HepG2 (cell line): Measurements from ENCODE around the gene PSMD5. TPM values are rescaled to one million over a fixed set of nuclear protein-coding genes. Genes with fewer than 3 reads are reported as not detected.

Experiments used
- ATAC-seq: fragments of 200-7000 bp; cut with Tn5 transposase; 3 replicates; pipeline ENCODE4 v1.9.1; 2020; ENCODE audit warnings: mild to moderate bottlenecking, moderate library complexity
- BruUV-seq: library from RNA; stranded (reverse); fragments of 400-500 nt; replicated peaks from 2 replicates; lab custom pipeline; 2021; lab: Mats Ljungman, UMichigan
- CTCF ChIA-PET: fragments of 300-600 bp; formaldehyde crosslinking; extraction: SDS; loops from one replicate; lab custom pipeline; 2021; ENCODE audit warnings: low total read pairs, inconsistent platforms, low intra/inter-chr PET ratio; lab: Yijun Ruan, JAX
- POLR2A ChIA-PET: fragments of 350-600 bp; sonication (Branson Sonifier 250); formaldehyde crosslinking; loops from one replicate; lab custom pipeline; 2020; ENCODE audit warnings: antibody characterized with exemption, inconsistent platforms; lab: Yijun Ruan, JAX
- DNase-seq: peaks from one replicate; pipeline ENCODE4 v3.0.0-alpha.2; 2015; ENCODE audit warnings: low spot score
- FAIRE-seq: peaks from 3 replicates; lab custom pipeline; 2011; peaks lifted over from hg19 to GRCh38; lab: Jason Lieb, UNC
- H2AFZ ChIP-seq: one replicate; pipeline ENCODE4 v1.6.1; 2011; ENCODE audit warnings: low read length, inconsistent platforms
- H3K27ac ChIP-seq: fragments of 300-600 bp; 3 replicates; pipeline ENCODE4 v1.8.0; 2011; ENCODE audit warnings: mixed run types, mild to moderate bottlenecking, mixed read lengths, low read length, inconsistent platforms; ENCODE audit not compliant: insufficient read depth; ENCODE audit errors: extremely low read length
- H3K27me3 ChIP-seq, 2 experiments: fragments of 200-600 bp in 1 of 2; 2 replicates in 1 of 2; 3 replicates in 1 of 2; pipeline versions ENCODE4 v1.6.0 to v1.8.0; 2011; ENCODE audit warnings: low read length in 2 of 2, mild to moderate bottlenecking in 2 of 2, moderate library complexity in 2 of 2, inconsistent platforms in 1 of 2; ENCODE audit not compliant: insufficient read depth in 2 of 2, control insufficient read depth in 1 of 2
- H3K36me3 ChIP-seq, 2 experiments: fragments of 200-600 bp in 1 of 2; replicated peaks in 1 of 2; 2 replicates in 1 of 2; 3 replicates in 1 of 2; pipeline versions ENCODE4 v1.5.1 to v1.8.0; 2011; ENCODE audit warnings: low read length in 2 of 2, inconsistent platforms in 1 of 2; ENCODE audit not compliant: insufficient read depth in 2 of 2, control insufficient read depth in 1 of 2
- H3K4me1 ChIP-seq: 2 replicates; pipeline ENCODE4 v1.5.1; 2012; ENCODE audit warnings: low read length, inconsistent platforms; ENCODE audit not compliant: insufficient read depth
- H3K4me2 ChIP-seq: 2 replicates; pipeline ENCODE4 v1.6.0; 2011; ENCODE audit warnings: low read depth, low read length, inconsistent platforms
- H3K4me3 ChIP-seq, 3 experiments: fragments of 200-600 bp in 1 of 3; sonication (generic), shearing (Covaris generic) in 1 of 3; replicated peaks in 1 of 3; 2 replicates each; pipeline ENCODE4 v1.5.1; 2011 to 2016; ENCODE audit warnings: low read length in 3 of 3, inconsistent platforms in 2 of 3, low read depth in 2 of 3, mild to moderate bottlenecking in 2 of 3, control low read depth in 1 of 3, mixed read lengths in 1 of 3; ENCODE audit not compliant: insufficient read depth in 1 of 3
- H3K79me2 ChIP-seq: one replicate; pipeline ENCODE4 v1.6.1; 2011; ENCODE audit warnings: low read length, inconsistent platforms; ENCODE audit not compliant: insufficient read depth
- H3K9ac ChIP-seq: 2 replicates; pipeline ENCODE4 v1.6.0; 2011; ENCODE audit warnings: mild to moderate bottlenecking, low read depth, low read length, inconsistent platforms; ENCODE audit not compliant: insufficient read depth
- H3K9me3 ChIP-seq: 2 replicates; pipeline ENCODE4 v1.5.1; 2012; ENCODE audit warnings: mild to moderate bottlenecking, low read length
- H4K20me1 ChIP-seq: 2 replicates; pipeline ENCODE4 v1.6.0; 2011; ENCODE audit warnings: inconsistent platforms, mild to moderate bottlenecking, low read length, moderate library complexity; ENCODE audit not compliant: insufficient read depth
- AGO2 ChIP-seq: fragments of 200-400 bp; formaldehyde crosslinking; optimal IDR thresholded peaks from 2 replicates; pipeline ENCODE3; 2017; ENCODE audit warnings: mild to moderate bottlenecking, low read depth, low read length, moderate library complexity
- IRX3 ChIP-seq: sonication (generic); formaldehyde crosslinking; IDR thresholded peaks from 2 replicates; pipeline ENCODE4 v1.8.1; 2023; ENCODE audit warnings: mild to moderate bottlenecking, low read depth, missing genetic modification reagents, borderline replicate concordance
- KLF9 ChIP-seq: IDR thresholded peaks from 2 replicates; pipeline ENCODE4 v1.6.1; 2016; ENCODE audit warnings: low read depth
- LBX2 ChIP-seq: sonication (generic); formaldehyde crosslinking; IDR thresholded peaks from 2 replicates; pipeline ENCODE4 v1.5.0; 2020; ENCODE audit warnings: missing genetic modification reagents, mild to moderate bottlenecking, borderline replicate concordance
- WGBS: methylation state at CpG from one replicate; pipeline ENCODE4 v1.1.6; 2017; ENCODE audit warnings: low lambda C conversion rate; 5-methylcytosine and 5-hydroxymethylcytosine counted together
- in situ Hi-C: cut with HindIII; loops from 2 replicates; pipeline ENCODE4 v1.10.0; 2017; ENCODE audit warnings: low pct_unique_long_range_greater_than_20kb; ENCODE audit not compliant: extremely low pct_ligation_motif_present
- intact Hi-C: fragments of 100-400 bp; cut with micrococcal nuclease; formaldehyde crosslinking; loops from one replicate; pipeline ENCODE4 v1.10.0; 2022; ENCODE audit not compliant: unreplicated experiment
- polyA plus RNA-seq, 8 experiments: library from polyadenylated mRNA; depleted of rRNA in 3 of 8; stranded (reverse) in 7 of 8; unstranded in 1 of 8; fragments of >200 nt; fragmentation: Illumina TruSeq in 4 of 8; extraction: Trizol in 4 of 8; gene quantifications; 2 replicates each; pipeline versions ENCODE4 v1.2.1 to v1.2.3, GENCODE V29; 2011 to 2016; ENCODE audit warnings: low read depth in 4 of 8, missing spikeins in 1 of 8, mixed read lengths in 1 of 8; ENCODE audit not compliant: insufficient read depth in 1 of 8
- total RNA-seq, 5 experiments: library from RNA; depleted of rRNA; stranded (reverse); fragments of >200 nt; fragmentation: Illumina TruSeq; extraction: Trizol; gene quantifications; 2 replicates each; pipeline ENCODE4 v1.2.3, GENCODE V29; 2016; ENCODE audit warnings: low read depth in 1 of 5

The PSMD5 gene
- total and polyA plus RNA-seq, 2 of the 13 experiments (the other 11 are each of a cell fraction or from before 2014, with no cell fraction given) = 12.7 to 18.1 TPM

GRCh38 chr9:120856700-120857099 lies 14.0 kb upstream of the PSMD5 start (continued):
- TF ChIP-seq IRX3 (CRISPR knock-in tag) (no peak), KLF9 (CRISPR knock-in tag) (no peak)

- Histone ChIP-seq H4K20me1 (no peaks in the 10 kb centered on the region), H3K4me3 (no peak overlapping the region), H3K4me1 (peaks cover 18% of the 10 kb centered on the region), H3K9me3 (no peaks in the 10 kb centered on the region), H3K27me3 (no peaks in the 10 kb centered on the region), H2AFZ (no peak overlapping the region), H3K79me2 (no peaks in the 10 kb centered on the region), H3K4me2 (no peak overlapping the region), H3K9ac (no peak overlapping the region), H3K27ac (no peak overlapping the region), H3K36me3 (peaks cover 15 to 32% of the 10 kb centered on the region in 2 experiments)
- ATAC-seq (no peak), FAIRE-seq (no peak), DNase-seq (no peak)
- 92% methylated on average over 6 of the region's 7 CpGs for WGBS
- POLR2A ChIA-PET = interaction anchor here (1.8 kb wide), 1 partner anchor 13 kb away, joined by 4 read pairs; no protein-coding TSS in a partner anchor
- CTCF ChIA-PET = no interaction called here
- in situ Hi-C loops = no loop called here
- no peak for TF ChIP-seq LBX2
- TF ChIP-seq AGO2 = peak; percentile 58
- no TSS peak for BruUV-seq
- intact Hi-C loops = no loop called here
Measured at GRCh38 chr9:120855827-120856670, 13.3 kb upstream of the PSMD5 start.
